ENCODE data around the gene CAMSAP3. TPM values are rescaled to one million over a fixed set of nuclear protein-coding genes. Genes with fewer than 3 reads are reported as not detected.

CAMSAP3 gene
- polyA plus RNA-seq, 2 of the 4 experiments (the other 2 are of a cell fraction), result 1.3 to 3.6 TPM

GRCh38 chr19:7558667-7559066, 37.0 kb upstream of the CAMSAP3 start:
- H3K4me3 ChIP-seq, result no peak overlapping the region
- H3K9me3 ChIP-seq, result no peaks in the 10 kb centered on the region
- no peak overlapping the region for H3K27ac ChIP-seq
- no peak for TF ChIP-seq BHLHE40 (IDR thresholded peaks at IDR 0.05; ENCODE audit: low read depth, low read length)
- no peak for TF ChIP-seq NPAS2 (CRISPR knock-in tag; IDR thresholded peaks at IDR 0.05; ENCODE audit: borderline replicate concordance)
- TF ChIP-seq REST (IDR thresholded peaks at IDR 0.05), result no peak
- no peak for TF ChIP-seq FOXS1 (CRISPR knock-in tag; IDR thresholded peaks at IDR 0.05)
- TF ChIP-seq USF2 (IDR thresholded peaks at IDR 0.05), result no peak
- no peak for TF ChIP-seq JUN (IDR thresholded peaks at IDR 0.05)
- TF ChIP-seq EP300 (IDR thresholded peaks at IDR 0.05), result no peak
- TF ChIP-seq HDAC2 (IDR thresholded peaks at IDR 0.05), result no peak
- no peak for TF ChIP-seq CBX2 (IDR thresholded peaks at IDR 0.05; ENCODE audit: borderline replicate concordance, low read depth)
- no peak for TF ChIP-seq MAX (IDR thresholded peaks at IDR 0.05)
- no peak for TF ChIP-seq MYC (IDR thresholded peaks at IDR 0.05; ENCODE audit: borderline replicate concordance, low read length)
- ChIA-PET CTCF (interaction anchor here (1.6 to 2.3 kb wide), 2 partner anchors 10 to 205 kb away, joined by 4 to 16 read pairs; no protein-coding TSS in a partner anchor), POLR2A (no interaction called here)
- FAIRE-seq, result no peak
- no peak for ATAC-seq
- no peaks in the 10 kb centered on the region for H3K4me1 ChIP-seq
- no peak for DNase-seq (ENCODE audit: low read depth in 1 of 2, low spot score in 1 of 2)
- WGBS (ENCODE audit: missing lambda C conversion rate), result 97% methylated on average over 12 of the region's 18 CpGs
- no peak overlapping the region for H3K4me2 ChIP-seq

GRCh38 chr19:7559102-7559501, 36.6 kb upstream of the CAMSAP3 start:
- DNase-seq (ENCODE audit: low read depth in 1 of 2, low spot score in 1 of 2) (peak in 1 of 2 experiments; percentile 25), ATAC-seq (no peak), FAIRE-seq (no peak)
- ChIA-PET CTCF (interaction anchor here (1.6 to 2.3 kb wide), 2 partner anchors 9 to 205 kb away, joined by 4 to 16 read pairs; no protein-coding TSS in a partner anchor), POLR2A (no interaction called here)
- H3K9me3 ChIP-seq, result no peaks in the 10 kb centered on the region
- WGBS (ENCODE audit: missing lambda C conversion rate), result 72% methylated on average over 4 of the region's 4 CpGs
- H3K4me3 ChIP-seq, result no peak overlapping the region
- TF ChIP-seq NR3C1 (IDR thresholded peaks at IDR 0.05) (no peak), KDM5A (IDR thresholded peaks at IDR 0.05) (no peak), NFE2L2 (conservative IDR thresholded peaks at IDR 0.05; ENCODE audit: low read length) (no peak), BCL3 (IDR thresholded peaks at IDR 0.05) (no peak), CHD4 (IDR thresholded peaks at IDR 0.05; ENCODE audit: borderline replicate concordance) (no peak), NPAS2 (CRISPR knock-in tag; IDR thresholded peaks at IDR 0.05; ENCODE audit: borderline replicate concordance) (no peak), ELK1 (IDR thresholded peaks at IDR 0.05; ENCODE audit: low read depth, low read length) (no peak), CTCF (IDR thresholded peaks at IDR 0.05) (no peak), HOXB13 (CRISPR knock-in tag; IDR thresholded peaks at IDR 0.05; ENCODE audit: low read depth) (no peak), HEYL (CRISPR knock-in tag; IDR thresholded peaks at IDR 0.05) (no peak), RAD21 (conservative IDR thresholded peaks at IDR 0.05 in 1 of 2, IDR thresholded peaks at IDR 0.05 in 1 of 2) (no peak)
- H3K27ac ChIP-seq, result no peak overlapping the region
- H3K4me1 ChIP-seq, result no peaks in the 10 kb centered on the region
- H3K4me2 ChIP-seq, result no peak overlapping the region
